Urinary bladder (tissue), 4 donors: ENCODE results near the gene ELP2. TPM values are rescaled to one million over a fixed set of nuclear protein-coding genes. Genes with fewer than 3 reads are reported as not detected.
"Not testable (repeated sequence)": the region's sequence is repeated elsewhere in the genome, so short reads cannot be mapped to it uniquely, and the experiment has no call there.

Experiments
- DNase-seq: peaks from one replicate; pipeline ENCODE4 v3.0.0-alpha.2; 2015; ENCODE audit errors: extremely low spot score
- H3K27ac ChIP-seq: one replicate; pipeline ENCODE4 v1.5.1; 2013; ENCODE audit warnings: low read depth, mild to moderate bottlenecking, moderate library complexity
- H3K36me3 ChIP-seq: one replicate; pipeline ENCODE4 v1.6.1; 2013; ENCODE audit warnings: mild to moderate bottlenecking, moderate library complexity; ENCODE audit not compliant: insufficient read depth
- H3K4me1 ChIP-seq: one replicate; pipeline ENCODE4 v1.6.1; 2013; ENCODE audit warnings: mild to moderate bottlenecking, moderate library complexity; ENCODE audit not compliant: insufficient read depth
- H3K4me3 ChIP-seq: one replicate; pipeline ENCODE4 v1.5.1; 2013; ENCODE audit warnings: low read depth, low read length
- WGBS: extraction: QIAGEN DNeasy Blood & Tissue Kit; methylation state at CpG from one replicate; pipeline ENCODE4 v1.1.7; 2013; 5-methylcytosine and 5-hydroxymethylcytosine counted together
- polyA plus RNA-seq: library from polyadenylated mRNA; stranded (reverse); fragments of 200-250 nt; gene quantifications from one replicate; pipeline ENCODE4 v1.2.3, GENCODE V29; 2013
- total RNA-seq: library from RNA; depleted of rRNA; stranded (reverse); fragments of >200 nt; gene quantifications from one replicate; pipeline ENCODE4 v1.2.3, GENCODE V29; 2014
- donor health status: healthy with polysubstance abuse.
- donor health status: healthy.

The ELP2 gene
- total and polyA plus RNA-seq, 2 donors = 47.7 to 172 TPM

GRCh38 chr18:36155851-36156757 is 26.4 kb downstream of the ELP2 start:
- Histone ChIP-seq H3K27ac (no peak overlapping the region), H3K36me3 (peaks cover 12% of the 10 kb centered on the region)

GRCh38 chr18:36157441-36157840 is 27.7 kb downstream of the ELP2 start:
- Histone ChIP-seq H3K27ac (no peak overlapping the region), H3K4me1 (no peaks in the 10 kb centered on the region), H3K4me3 (no peak overlapping the region), H3K36me3 (peaks cover 15% of the 10 kb centered on the region)
- no peak for DNase-seq

More at GRCh38 chr18:36155851-36156757, 26.4 kb downstream of the ELP2 start:
- 87% methylated on average over 7 of the region's 7 CpGs for WGBS
- Histone ChIP-seq H3K4me3 (no peak overlapping the region), H3K4me1 (no peaks in the 10 kb centered on the region)
- DNase-seq = no peak

- H3K27ac ChIP-seq = no peak overlapping the region
- WGBS = 67% methylated on average over 5 of the region's 5 CpGs
- peaks cover 15% of the 10 kb centered on the region for H3K36me3 ChIP-seq
- no peak for DNase-seq
- no peaks in the 10 kb centered on the region for H3K4me1 ChIP-seq
- no peak overlapping the region for H3K4me3 ChIP-seq
Observed at GRCh38 chr18:36158266-36158867, 28.7 kb downstream of the ELP2 start.

- no peaks in the 10 kb centered on the region for H3K4me1 ChIP-seq
- 82% methylated on average over 4 of the region's 4 CpGs for WGBS
- no peak overlapping the region for H3K27ac ChIP-seq
- no peak overlapping the region for H3K4me3 ChIP-seq
- no peak for DNase-seq
- peaks cover 11% of the 10 kb centered on the region for H3K36me3 ChIP-seq
Observed at GRCh38 chr18:36160959-36161371, 31.3 kb downstream of the ELP2 start.

GRCh38 chr18:36162981-36163380 is 33.3 kb downstream of the ELP2 start:
- DNase-seq = no peak
- no peak overlapping the region for H3K27ac ChIP-seq
- peaks cover 8% of the 10 kb centered on the region for H3K36me3 ChIP-seq
- no peaks in the 10 kb centered on the region for H3K4me1 ChIP-seq
- H3K4me3 ChIP-seq = no peak overlapping the region
- 67% methylated on average over 1 of the region's 1 CpG for WGBS

- no peak overlapping the region for H3K4me3 ChIP-seq
- H3K27ac ChIP-seq = no peak overlapping the region
- DNase-seq = no peak
- H3K36me3 ChIP-seq = peaks cover 3% of the 10 kb centered on the region
- 100% methylated on average over 3 of the region's 3 CpGs for WGBS
- no peaks in the 10 kb centered on the region for H3K4me1 ChIP-seq
Observed at GRCh38 chr18:36167692-36168218, 38.1 kb downstream of the ELP2 start.

- WGBS = 88% methylated on average over 3 of the region's 3 CpGs
Observed at GRCh38 chr18:36168296-36168695, 38.6 kb downstream of the ELP2 start.

GRCh38 chr18:36169938-36170337 is 40.2 kb downstream of the ELP2 start:
- 63% methylated on average over 5 of the region's 5 CpGs for WGBS
- no peaks in the 10 kb centered on the region for H3K4me1 ChIP-seq
- no peak for DNase-seq
- no peak overlapping the region for H3K4me3 ChIP-seq
- H3K36me3 ChIP-seq = peaks cover 4% of the 10 kb centered on the region
- no peak overlapping the region for H3K27ac ChIP-seq

More at GRCh38 chr18:36168296-36168695, 38.6 kb downstream of the ELP2 start:
- H3K4me3 ChIP-seq, DNase-seq, H3K27ac ChIP-seq, H3K4me1 ChIP-seq, H3K36me3 ChIP-seq: not testable (repeated sequence)

- no peaks in the 10 kb centered on the region for H3K4me1 ChIP-seq
- WGBS = 86% methylated on average over 1 of the region's 1 CpG
- H3K27ac ChIP-seq = no peak overlapping the region
- peaks cover 2% of the 10 kb centered on the region for H3K36me3 ChIP-seq
- H3K4me3 ChIP-seq = no peak overlapping the region
- DNase-seq = no peak
Observed at GRCh38 chr18:36175481-36175880, 45.8 kb downstream of the ELP2 start.

- Histone ChIP-seq H3K4me1 (no peaks in the 10 kb centered on the region), H3K36me3 (peaks cover 2% of the 10 kb centered on the region), H3K4me3 (no peak overlapping the region), H3K27ac (no peak overlapping the region)
- DNase-seq = no peak
- WGBS = 92% methylated on average over 2 of the region's 2 CpGs
Observed at GRCh38 chr18:36176177-36176584, 46.5 kb downstream of the ELP2 start.

- WGBS = 96% methylated on average over 9 of the region's 9 CpGs
- Histone ChIP-seq H3K27ac (no peak overlapping the region), H3K36me3 (peaks cover 2% of the 10 kb centered on the region), H3K4me1 (no peaks in the 10 kb centered on the region), H3K4me3 (no peak overlapping the region)
- DNase-seq = no peak
Observed at GRCh38 chr18:36176711-36177110, 47.0 kb downstream of the ELP2 start.

- DNase-seq = no peak
- Histone ChIP-seq H3K27ac (no peak overlapping the region), H3K4me3 (no peak overlapping the region), H3K36me3 (peaks cover 2% of the 10 kb centered on the region), H3K4me1 (no peaks in the 10 kb centered on the region)
- 78% methylated on average over 3 of the region's 3 CpGs for WGBS
Observed at GRCh38 chr18:36177913-36178312, 48.2 kb downstream of the ELP2 start.

- no peaks in the 10 kb centered on the region for H3K36me3 ChIP-seq
- no peak overlapping the region for H3K4me3 ChIP-seq
- DNase-seq = no peak
- 16% methylated on average over 7 of the region's 7 CpGs for WGBS
- no peaks in the 10 kb centered on the region for H3K4me1 ChIP-seq
- no peak overlapping the region for H3K27ac ChIP-seq
Observed at GRCh38 chr18:36179562-36180355, 50.1 kb downstream of the ELP2 start.
